Osteocyte (in vitro differentiated cells): Measurements from ENCODE around the gene RNF151. TPM values are rescaled to one million over a fixed set of nuclear protein-coding genes. Genes with fewer than 3 reads are reported as not detected.

Experiments
- DNase-seq: peaks from one replicate; pipeline ENCODE4 v3.0.0; 2021; ENCODE audit warnings: mixed read lengths; ENCODE audit not compliant: unreplicated experiment; ENCODE audit errors: extremely low spot score
- H3K27ac Mint-ChIP-seq: one replicate; pipeline ENCODE4 v1.8.0; 2021; ENCODE audit warnings: mild to moderate bottlenecking, mixed read lengths; ENCODE audit not compliant: unreplicated experiment
- H3K27me3 Mint-ChIP-seq: one replicate; pipeline ENCODE4 v1.8.0; 2021; ENCODE audit warnings: mixed read lengths; ENCODE audit not compliant: unreplicated experiment
- H3K36me3 Mint-ChIP-seq: one replicate; pipeline ENCODE4 v1.8.0; 2021; ENCODE audit warnings: mixed read lengths; ENCODE audit not compliant: unreplicated experiment
- H3K4me1 Mint-ChIP-seq: one replicate; pipeline ENCODE4 v1.8.0; 2021; ENCODE audit warnings: mixed read lengths; ENCODE audit not compliant: unreplicated experiment
- H3K4me3 Mint-ChIP-seq: one replicate; pipeline ENCODE4 v1.8.0; 2021; ENCODE audit warnings: mild to moderate bottlenecking, moderate library complexity, mixed read lengths; ENCODE audit not compliant: unreplicated experiment
- H3K9me3 Mint-ChIP-seq: one replicate; pipeline ENCODE4 v1.8.0; 2021; ENCODE audit warnings: mixed read lengths; ENCODE audit not compliant: unreplicated experiment
- total RNA-seq: library from RNA; stranded (reverse); gene quantifications from 2 replicates; pipeline ENCODE4 v1.2.1, GENCODE V29; 2021
- TF ChIP-seq, protein P1 (sequence below): fragments of 200-600 bp; sonication (generic); IDR thresholded peaks from 2 replicates; pipeline ENCODE4 v1.5.0; 2021; ENCODE audit warnings: antibody characterized with exemption, mild to moderate bottlenecking, moderate library complexity

Gene RNF151
- total RNA-seq, 1 donor from 2014 or later: 0.46 TPM

GRCh38 chr16:1978476-1979120 lies 11.9 kb downstream of the RNF151 start:
- no peak overlapping the region for H3K27ac Mint-ChIP-seq
- peaks cover 9% of the 10 kb centered on the region for H3K36me3 Mint-ChIP-seq
- peaks cover 9% of the 10 kb centered on the region for H3K27me3 Mint-ChIP-seq
- TF ChIP-seq, protein P1, sequence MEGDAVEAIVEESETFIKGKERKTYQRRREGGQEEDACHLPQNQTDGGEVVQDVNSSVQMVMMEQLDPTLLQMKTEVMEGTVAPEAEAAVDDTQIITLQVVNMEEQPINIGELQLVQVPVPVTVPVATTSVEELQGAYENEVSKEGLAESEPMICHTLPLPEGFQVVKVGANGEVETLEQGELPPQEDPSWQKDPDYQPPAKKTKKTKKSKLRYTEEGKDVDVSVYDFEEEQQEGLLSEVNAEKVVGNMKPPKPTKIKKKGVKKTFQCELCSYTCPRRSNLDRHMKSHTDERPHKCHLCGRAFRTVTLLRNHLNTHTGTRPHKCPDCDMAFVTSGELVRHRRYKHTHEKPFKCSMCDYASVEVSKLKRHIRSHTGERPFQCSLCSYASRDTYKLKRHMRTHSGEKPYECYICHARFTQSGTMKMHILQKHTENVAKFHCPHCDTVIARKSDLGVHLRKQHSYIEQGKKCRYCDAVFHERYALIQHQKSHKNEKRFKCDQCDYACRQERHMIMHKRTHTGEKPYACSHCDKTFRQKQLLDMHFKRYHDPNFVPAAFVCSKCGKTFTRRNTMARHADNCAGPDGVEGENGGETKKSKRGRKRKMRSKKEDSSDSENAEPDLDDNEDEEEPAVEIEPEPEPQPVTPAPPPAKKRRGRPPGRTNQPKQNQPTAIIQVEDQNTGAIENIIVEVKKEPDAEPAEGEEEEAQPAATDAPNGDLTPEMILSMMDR: no peak
- H3K4me3 Mint-ChIP-seq: no peak overlapping the region
- peaks cover 3% of the 10 kb centered on the region for H3K4me1 Mint-ChIP-seq
- H3K9me3 Mint-ChIP-seq: no peaks in the 10 kb centered on the region
- no peak for DNase-seq

- Mint-ChIP-seq H3K4me3 (no peak overlapping the region), H3K9me3 (no peaks in the 10 kb centered on the region), H3K36me3 (peaks cover 9% of the 10 kb centered on the region), H3K4me1 (peaks cover 3% of the 10 kb centered on the region), H3K27ac (no peak overlapping the region), H3K27me3 (peaks cover 9% of the 10 kb centered on the region)
- TF ChIP-seq, protein P1: no peak
- no peak for DNase-seq
Observed at GRCh38 chr16:1979271-1980029, 12.8 kb downstream of the RNF151 start.

DNA sequence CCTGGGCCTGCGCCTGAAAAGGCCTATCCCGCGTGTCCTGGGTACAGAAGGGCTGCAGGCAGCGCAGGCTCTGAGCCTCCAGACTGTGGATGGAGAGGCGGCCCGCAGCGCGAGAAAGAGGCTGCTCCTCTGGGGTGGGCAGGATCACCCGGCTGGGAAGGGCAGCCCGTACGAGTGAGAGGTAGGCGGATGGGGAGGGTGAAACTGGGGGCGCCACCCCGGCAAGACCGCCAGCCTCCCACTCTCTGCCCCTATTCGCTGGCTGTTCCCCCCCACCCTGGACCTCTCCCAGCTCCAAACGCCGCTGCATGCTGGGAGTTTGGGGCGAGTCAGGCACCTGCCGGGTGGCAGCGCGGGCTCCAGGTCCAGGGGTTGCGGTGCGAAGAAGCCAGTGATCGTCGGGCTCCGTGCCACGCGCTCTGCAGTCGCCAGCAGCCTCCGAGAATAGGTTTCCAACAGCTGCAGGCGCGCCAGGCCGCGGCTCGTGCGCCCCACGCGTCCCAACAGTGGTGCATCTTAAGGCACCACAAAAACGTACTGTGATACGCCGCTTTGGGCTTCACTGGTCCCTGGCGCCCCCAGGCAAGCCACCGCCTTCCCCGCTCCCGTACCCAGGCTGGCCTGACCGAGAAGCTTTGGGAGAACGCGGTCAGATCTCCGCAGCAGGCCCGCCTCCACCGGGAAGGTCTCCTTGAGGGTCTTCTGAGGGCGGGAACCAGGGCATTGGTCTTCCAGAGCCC lies 13.5 kb downstream of the RNF151 start:
- Mint-ChIP-seq H3K4me1 (peaks cover 10% of the 10 kb centered on the region), H3K27me3 (peaks cover 9% of the 10 kb centered on the region), H3K27ac (no peak overlapping the region), H3K9me3 (no peaks in the 10 kb centered on the region), H3K4me3 (no peak overlapping the region), H3K36me3 (peaks cover 9% of the 10 kb centered on the region)
- no peak for DNase-seq
- TF ChIP-seq, protein P1: no peak

GRCh38 chr16:1980770-1981087 lies 14.1 kb downstream of the RNF151 start:
- no peak overlapping the region for H3K27ac Mint-ChIP-seq
- H3K4me1 Mint-ChIP-seq: peaks cover 11% of the 10 kb centered on the region
- H3K36me3 Mint-ChIP-seq: peaks cover 7% of the 10 kb centered on the region
- DNase-seq: no peak
- H3K9me3 Mint-ChIP-seq: no peaks in the 10 kb centered on the region
- TF ChIP-seq, protein P1: no peak
- H3K27me3 Mint-ChIP-seq: peaks cover 9% of the 10 kb centered on the region
- no peak overlapping the region for H3K4me3 Mint-ChIP-seq

DNA sequence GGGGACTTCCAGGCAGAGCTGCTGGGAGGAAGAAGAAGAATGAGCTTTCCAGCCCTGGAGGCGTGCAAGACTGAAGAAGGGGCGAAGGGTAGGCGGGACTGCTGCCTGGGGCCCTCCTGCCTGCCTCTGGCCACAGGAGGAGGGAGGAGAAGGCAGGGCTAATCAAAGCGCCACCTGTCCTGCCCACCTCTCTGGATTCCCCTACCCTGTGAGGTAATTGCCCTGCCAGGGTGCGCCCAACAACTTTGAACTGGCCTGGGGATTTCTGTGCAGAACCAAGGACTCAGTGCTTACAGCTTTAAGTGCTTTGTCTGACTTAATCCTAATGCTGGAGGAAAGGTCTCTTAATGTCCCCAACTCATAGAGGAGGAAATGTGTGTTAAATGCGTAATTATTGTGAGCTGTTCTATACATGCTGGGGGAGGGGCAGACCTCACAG lies 14.8 kb downstream of the RNF151 start, which contains the start of gene NOXO1:
NOXO1 (minus strand) TSS at position 72 of the 439 bp plus-strand sequence. CDS start 290 bp downstream, outside the sequence.
- no peak within 1 kb of the TSS for H3K4me3 Mint-ChIP-seq
- H3K27ac Mint-ChIP-seq: no peak within 1 kb of the TSS

More for the DNA sequence above, 14.8 kb downstream of the RNF151 start, which contains the start of gene NOXO1:
- Mint-ChIP-seq H3K4me1 (peaks cover 11% of the 10 kb centered on the region), H3K27me3 (peaks cover 9% of the 10 kb centered on the region), H3K9me3 (no peaks in the 10 kb centered on the region), H3K36me3 (peaks cover 3% of the 10 kb centered on the region)
- TF ChIP-seq, protein P1: no peak
- no peak for DNase-seq
